Medulla oblongata (tissue), 1 donor: ENCODE data around the gene TIMM13.
"Not testable (repeated sequence)": the region's sequence is repeated elsewhere in the genome, so short reads cannot be mapped to it uniquely, and the experiment has no call there.

Experiments used
- DNase-seq: peaks from one replicate; pipeline ENCODE4 v3.0.0-alpha.2; 2015; ENCODE audit errors: extremely low spot score

Gene TIMM13

GRCh38 chr19:2427429-2428320 lies at the start of gene TIMM13:
TIMM13 (minus strand) TSS chr19:2427586; CDS start chr19:2427533, 53 bp downstream.
- peak; percentile 99 for DNase-seq

DNA sequence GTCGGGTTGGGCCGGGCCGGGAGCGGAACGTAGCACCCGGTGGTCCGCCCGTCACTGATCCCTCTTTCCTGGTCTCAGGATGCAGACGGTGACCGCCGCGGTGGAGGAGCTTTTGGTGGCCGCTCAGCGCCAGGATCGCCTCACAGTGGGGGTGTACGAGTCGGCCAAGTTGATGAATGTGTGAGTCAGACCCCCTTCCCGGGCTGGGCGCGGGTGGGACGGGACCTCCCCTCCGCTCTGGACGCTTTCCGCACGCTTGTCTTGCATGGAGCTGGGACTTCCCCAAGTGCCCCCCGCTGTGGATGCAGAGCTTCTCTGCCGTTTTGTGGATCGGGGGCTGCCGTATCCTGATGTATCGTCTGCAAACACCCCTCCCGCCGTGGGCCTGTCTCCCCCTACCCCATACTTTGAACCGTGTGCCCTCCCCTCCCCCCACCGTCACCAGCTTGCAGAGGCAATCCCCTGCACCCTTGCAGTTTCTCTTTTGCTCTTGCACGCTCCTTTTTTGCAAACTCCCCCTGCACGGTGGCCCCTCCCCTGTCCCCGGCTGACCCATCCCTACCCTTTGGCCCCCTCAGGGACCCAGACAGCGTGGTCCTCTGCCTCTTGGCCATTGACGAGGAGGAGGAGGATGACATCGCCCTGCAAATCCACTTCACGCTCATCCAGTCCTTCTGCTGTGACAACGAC lies 49.2 kb upstream of the TIMM13 start:
- DNase-seq, result peak; percentile 56

GRCh38 chr19:2475702-2476450 lies 48.5 kb upstream of the TIMM13 start, which contains the start of gene GADD45B:
GADD45B (plus strand) TSS chr19:2476127; CDS start chr19:2476359, 232 bp downstream.
- DNase-seq, result peak; percentile 99

DNA sequence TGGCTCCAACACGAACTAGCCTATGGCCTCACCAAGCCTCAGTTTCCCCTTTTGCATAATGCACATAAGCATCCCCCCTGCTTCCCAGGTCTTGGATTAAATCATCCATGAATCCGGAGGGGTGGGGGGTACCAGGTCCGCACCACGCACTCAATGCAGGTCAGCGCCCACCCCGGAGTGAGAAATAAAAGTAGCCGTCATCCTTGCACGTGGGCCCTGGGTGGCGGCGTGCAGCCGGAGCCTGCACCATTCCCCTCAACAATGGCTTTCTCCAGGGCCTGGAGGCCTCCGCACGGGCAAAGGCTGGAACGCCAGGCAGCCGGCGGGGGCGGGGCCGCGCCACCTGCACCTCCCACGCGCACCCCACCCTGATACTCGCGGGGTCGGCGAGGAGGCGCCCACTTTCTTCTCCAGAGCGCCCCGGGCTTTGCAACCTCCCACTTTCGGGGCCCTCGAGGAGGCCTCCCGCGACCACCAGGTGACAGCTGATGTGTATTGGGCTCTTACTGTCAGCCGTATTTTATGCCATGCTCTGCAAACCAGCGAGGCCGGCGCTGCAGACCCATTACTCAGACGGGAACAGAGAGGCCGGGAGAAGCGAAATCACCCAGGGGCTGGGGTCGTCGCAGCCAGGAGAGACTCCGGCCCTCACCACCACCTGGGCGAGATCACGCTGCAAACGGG lies 47.8 kb upstream of the TIMM13 start:
- peak; percentile 35 for DNase-seq

- peak; percentile 85 for DNase-seq
Measured at GRCh38 chr19:2474232-2475017, 47.0 kb upstream of the TIMM13 start.

DNA sequence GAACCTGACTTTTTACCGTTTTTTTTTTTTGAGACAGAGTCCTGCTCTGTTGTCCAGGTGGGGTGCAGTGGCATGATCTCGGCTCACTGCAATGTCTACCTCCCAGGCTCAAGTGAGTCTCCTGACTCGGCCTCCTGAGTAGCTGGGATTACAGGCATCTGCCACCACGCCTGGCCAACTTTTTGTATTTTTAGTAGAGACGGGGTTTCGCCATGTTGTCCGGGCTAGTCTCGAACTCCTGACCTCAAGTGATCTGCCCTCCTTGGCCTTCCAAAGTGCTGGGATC lies 42.5 kb upstream of the TIMM13 start:
- not testable (repeated sequence) for DNase-seq

- no peak for DNase-seq
Measured at GRCh38 chr19:2469102-2469914, 41.9 kb upstream of the TIMM13 start.

GRCh38 chr19:2468596-2468995 lies 41.2 kb upstream of the TIMM13 start:
- DNase-seq, result no peak

- no peak for DNase-seq
Measured at GRCh38 chr19:2464389-2464788, 37.0 kb upstream of the TIMM13 start.

GRCh38 chr19:2463694-2464093 lies 36.3 kb upstream of the TIMM13 start:
- not testable (repeated sequence) for DNase-seq

DNA sequence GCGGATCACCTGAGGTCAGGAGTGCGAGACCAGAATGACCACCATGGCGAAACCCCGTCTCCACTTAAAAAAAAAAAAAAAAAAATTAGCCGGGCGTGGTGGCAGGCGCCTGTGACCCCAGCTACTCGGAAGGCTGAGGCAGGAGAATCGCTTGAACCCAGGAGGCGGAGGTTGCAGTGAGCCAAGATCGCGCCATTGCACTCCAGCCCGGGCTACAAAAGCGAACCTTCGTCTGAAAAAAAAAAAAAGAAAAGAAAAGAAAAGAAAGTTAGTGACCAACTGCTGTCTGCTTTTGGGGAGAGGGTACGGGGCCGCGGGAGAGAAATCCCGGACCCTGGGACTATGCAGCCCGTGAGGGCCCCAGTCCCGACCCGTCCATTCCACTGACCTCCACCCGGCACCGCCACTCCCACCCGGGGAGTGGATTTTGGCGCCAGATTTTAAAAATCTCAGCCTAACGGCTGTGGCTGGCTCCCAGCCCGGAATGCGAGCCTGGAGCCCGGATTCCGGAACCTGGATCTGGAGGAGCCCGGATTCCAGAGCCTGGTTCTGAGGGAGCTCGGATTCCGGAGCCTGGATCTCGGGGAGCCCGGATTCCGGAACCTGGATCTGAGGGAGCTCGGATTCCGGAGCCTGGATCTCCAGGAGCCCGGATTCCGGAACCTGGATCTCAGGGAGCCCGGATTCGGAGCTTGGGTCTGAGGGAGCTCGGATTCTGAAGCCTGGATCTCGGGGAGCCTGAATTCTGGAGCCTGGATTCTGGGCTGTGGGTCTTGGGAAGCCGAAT lies 35.4 kb upstream of the TIMM13 start:
- DNase-seq, result peak; percentile 71

DNA sequence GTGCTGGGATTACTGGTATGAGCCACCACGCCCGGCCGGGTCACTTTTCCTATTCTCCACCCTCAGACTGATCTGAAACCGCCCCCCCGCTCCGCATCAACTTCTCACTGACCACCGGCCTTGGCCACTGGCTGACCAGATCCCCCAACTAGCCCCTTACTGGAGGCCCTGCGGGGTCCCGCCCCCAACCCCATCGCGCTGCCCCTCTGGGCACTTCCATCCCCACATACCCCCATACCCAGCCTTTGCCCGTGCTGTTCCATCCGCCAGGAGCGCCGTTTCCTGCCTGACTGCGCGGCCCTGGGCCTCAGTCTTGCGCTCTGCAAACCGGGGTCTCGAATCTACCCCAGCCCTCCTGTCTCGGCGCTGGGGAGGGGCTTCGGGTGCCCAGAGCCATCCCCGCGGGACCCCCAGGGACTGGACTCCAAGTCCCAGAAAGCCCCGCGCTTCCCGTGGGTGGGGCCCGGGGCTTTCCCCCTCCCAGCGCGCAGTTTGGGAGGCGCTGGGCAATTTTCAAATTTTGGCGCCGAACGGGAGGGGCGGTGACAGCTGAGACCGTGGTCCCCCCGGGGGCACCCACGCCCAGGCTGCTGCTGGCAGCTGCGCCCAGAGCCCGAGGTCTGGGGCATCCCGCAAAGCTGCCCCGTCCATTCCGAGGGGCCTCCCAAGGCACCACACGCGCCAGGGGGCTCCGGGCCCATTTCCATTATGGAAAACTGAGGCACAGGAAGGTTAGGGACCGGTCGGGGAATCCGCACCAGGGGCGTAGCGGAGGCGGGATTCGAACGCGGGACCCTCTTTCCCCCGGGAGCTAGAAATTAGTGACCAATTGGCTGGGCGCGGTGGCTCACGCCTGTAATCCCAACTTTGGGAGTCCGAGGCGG lies 34.6 kb upstream of the TIMM13 start:
- DNase-seq, result peak; percentile 15

DNA sequence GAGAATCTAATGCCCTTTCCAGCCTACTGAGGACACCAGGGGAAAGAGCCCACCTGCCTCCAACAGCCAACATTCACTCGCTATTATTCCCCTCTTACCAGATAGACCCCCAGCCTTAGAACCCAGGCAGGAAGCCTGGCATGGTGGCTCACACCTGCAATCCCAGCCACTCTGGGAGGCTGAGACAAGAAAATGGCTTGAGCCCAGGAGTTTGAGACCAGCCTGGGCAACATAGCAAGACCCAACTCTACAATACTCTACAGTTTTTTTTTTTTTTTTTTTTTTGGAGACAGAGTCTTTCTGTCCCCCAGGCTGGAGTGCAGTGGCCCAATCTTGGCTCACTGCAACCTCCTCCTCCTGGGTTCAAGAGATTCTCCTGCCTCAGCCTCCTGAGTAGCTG lies 32.9 kb upstream of the TIMM13 start:
- DNase-seq, result no peak

DNA sequence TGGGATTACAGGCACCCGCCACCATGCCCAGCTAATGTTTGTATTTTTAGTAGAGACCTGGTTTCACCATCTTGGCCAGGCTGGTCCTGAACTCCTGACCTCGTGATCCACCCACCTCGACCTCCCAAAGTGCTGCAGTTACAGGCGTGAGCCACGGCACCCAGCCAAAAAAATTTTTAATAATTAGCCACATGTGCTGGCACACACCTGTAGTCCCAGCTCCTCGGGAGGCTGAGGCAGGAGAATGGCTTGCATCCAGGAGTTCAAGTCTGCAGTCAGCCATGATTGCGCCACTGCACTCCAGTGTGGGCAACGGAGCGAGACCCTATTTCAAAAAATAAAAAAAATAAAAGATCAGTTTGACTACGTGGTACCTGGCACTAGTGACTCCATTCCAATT lies 31.4 kb upstream of the TIMM13 start:
- not testable (repeated sequence) for DNase-seq

DNA sequence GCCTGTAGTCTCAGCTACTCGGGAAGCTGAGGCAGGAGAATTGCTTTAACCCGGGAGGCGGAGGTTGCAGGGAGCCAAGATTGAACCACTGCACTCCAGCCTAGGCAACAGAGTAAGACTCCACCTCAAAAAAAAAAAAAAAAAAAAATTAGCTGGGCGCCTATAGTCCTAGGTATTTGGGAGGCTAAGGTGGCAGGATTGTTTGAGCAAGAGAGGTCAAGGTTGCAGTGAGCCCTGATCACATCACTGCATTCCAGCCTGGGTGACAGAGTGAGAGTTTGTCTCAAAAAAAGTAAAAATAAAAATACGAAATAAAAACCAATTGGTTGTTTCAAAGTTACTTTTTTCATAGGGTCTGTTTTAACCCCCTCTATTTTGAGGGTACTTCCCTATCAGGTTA lies 30.7 kb upstream of the TIMM13 start:
- DNase-seq, result no peak

DNA sequence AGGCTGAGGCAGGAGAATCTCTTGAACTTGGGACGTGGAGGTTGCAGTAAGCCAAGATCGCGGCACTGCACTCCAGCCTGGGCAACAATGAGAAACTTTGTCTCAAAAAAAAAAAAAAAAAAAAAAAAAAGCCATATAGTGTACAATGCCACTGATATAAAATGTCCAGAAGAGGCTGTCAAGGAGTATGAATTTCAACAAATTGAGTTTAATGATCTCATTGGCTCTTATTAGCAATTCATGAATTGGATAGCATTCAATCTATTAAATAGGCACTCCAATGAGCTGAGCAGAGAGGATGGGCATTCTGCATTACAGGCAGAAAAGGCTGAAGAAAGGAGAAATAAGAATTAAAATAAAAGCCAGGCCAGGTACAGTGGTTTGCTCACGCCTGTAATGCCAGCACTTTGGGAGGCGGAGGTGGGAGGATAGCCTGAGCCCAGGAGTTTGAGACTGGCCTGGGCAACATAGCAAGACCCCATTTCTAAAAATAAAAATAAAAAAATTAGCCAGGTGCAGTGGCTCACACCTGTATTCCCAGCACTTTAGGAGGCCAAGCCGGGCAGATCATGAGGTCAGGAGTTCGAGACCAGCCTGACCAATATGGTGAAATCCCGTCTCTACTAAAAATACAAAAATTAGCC lies 30.1 kb upstream of the TIMM13 start:
- no peak for DNase-seq

DNA sequence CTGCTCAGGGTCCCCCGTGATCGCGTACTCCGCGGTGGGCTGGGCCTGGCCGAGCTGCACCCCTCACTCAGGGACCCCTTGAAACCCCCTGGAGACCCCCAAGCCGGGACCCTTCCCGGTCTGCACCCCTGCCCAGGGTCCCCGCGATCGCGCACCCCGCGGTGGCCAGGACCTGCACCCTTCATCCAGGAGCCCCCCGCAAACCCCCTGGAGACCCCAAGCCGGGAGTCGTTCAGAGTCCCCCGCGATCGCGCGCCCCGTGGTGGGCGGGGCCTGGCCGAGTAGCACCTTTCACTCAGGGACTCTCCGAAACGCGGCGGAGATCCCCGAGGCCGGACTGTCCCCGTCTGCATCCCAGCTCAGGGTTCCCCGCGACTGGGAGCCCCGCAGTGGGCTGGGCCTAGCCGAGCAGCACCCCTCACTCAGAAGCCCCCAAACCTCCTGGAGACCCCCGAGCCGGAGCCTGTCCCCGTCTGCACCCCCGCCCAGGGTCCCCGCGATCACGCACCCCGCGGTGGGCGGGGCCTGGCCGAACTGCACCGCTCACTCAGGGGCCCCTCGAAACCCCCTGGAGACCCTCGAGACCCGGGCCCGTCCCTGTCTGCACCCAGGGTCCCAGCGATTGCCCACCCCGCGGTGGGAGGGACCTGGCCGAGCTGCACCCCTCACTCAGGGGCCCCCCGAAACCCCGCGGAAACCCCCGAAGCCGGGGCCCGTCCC lies 28.6 kb upstream of the TIMM13 start:
- DNase-seq, result no peak
